K562 (cell line): ENCODE results near the gene LHPP.

Experiments
- E2F6 ChIP-seq, 2 experiments: IDR thresholded peaks; 2 replicates each; pipeline ENCODE4 v1.6.1; 2011; ENCODE audit warnings: borderline replicate concordance in 1 of 2, control low read depth in 1 of 2, low read depth in 1 of 2, low read length in 1 of 2, mild to moderate bottlenecking in 1 of 2, mixed read lengths in 1 of 2, moderate library complexity in 1 of 2; ENCODE audit not compliant: insufficient read depth in 1 of 2, insufficient read length in 1 of 2, poor library complexity in 1 of 2, severe bottlenecking in 1 of 2; ENCODE audit errors: extremely low read depth in 1 of 2
- MAZ ChIP-seq, 2 experiments: fragments of 450-650 bp in 1 of 2; sonication (generic) in 1 of 2; formaldehyde crosslinking; IDR thresholded peaks in 1 of 2; conservative IDR thresholded peaks in 1 of 2; 2 replicates each; pipeline versions ENCODE4 v1.4.0 to v1.5.0; 2020; ENCODE audit warnings: mild to moderate bottlenecking in 1 of 2, missing genetic modification reagents in 1 of 2
- POLR2A ChIP-seq: fragments of 450-650 bp; conservative IDR thresholded peaks from 2 replicates; pipeline ENCODE4 v1.6.1; 2016
- POLR2AphosphoS2 ChIP-seq: IDR thresholded peaks from 2 replicates; pipeline ENCODE4 v1.6.1; 2012; ENCODE audit warnings: low read length, improper control_type of control experiment

- no peak for TF ChIP-seq POLR2AphosphoS2
- TF ChIP-seq MAZ (CRISPR knock-in tag; conservative IDR thresholded peaks at IDR 0.05 in 1 of 2, IDR thresholded peaks at IDR 0.05 in 1 of 2), result no peak
- no peak for TF ChIP-seq POLR2A
- TF ChIP-seq E2F6 (IDR thresholded peaks at IDR 0.05; ENCODE audit: borderline replicate concordance in 1 of 2, extremely low read depth in 1 of 2, insufficient read depth in 1 of 2, insufficient read length in 1 of 2, low read depth in 1 of 2, low read length in 1 of 2, poor library complexity in 1 of 2, severe bottlenecking in 1 of 2), result no peak
Measured at GRCh38 chr10:124639646-124640045, 178.0 kb downstream of the LHPP start.
